ENCODE data around the gene SULT4A1.

Gene SULT4A1

DNA sequence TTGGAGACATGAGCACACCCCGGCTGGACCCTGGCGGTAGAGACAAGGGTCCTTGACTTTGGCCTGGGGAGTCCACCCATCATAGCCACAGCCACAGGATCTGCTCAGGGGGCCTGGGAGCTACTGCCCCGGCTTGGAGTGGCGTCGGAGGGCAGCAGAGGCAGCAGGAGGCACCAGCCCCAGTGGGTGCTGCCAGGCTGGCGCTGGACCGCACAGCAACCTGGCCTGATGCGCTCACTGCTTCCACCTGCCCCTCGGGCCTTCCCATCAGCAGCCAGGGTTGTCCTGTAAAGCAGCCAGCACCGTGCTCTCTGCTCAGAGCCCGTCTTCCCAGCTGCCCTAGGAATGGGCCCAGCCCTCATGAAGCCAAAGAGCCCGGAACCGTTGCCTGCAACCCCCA is 21.9 kb downstream of the SULT4A1 start (continued):
- TF ChIP-seq POU6F1 (CRISPR knock-in tag; IDR thresholded peaks at IDR 0.05; ENCODE audit: borderline replicate concordance, low read depth) (no peak), TCF4 (CRISPR knock-in tag; IDR thresholded peaks at IDR 0.05; ENCODE audit: borderline replicate concordance) (no peak)

DNA sequence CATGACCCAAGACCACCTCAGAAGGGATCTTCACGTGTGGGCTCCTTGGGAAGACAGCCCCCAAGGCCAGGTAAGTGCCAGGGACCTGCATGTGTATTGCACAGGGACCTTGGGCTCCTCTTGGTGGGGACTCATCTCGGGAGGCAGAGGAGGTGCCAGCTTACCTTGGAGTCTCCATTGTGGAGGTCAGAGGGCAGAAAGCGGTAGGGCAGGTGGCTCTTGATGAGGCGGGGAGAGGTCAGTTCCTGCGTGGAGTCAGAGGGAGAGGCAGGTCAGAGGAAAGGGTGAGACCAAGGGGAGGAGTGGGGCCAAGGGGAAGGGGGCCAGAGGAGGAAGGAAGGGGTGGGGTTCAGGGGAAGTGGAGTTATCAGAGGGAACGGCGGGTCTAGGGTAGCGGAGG is 22.5 kb downstream of the SULT4A1 start:
- TF ChIP-seq CSDC2 (CRISPR knock-in tag; IDR thresholded peaks at IDR 0.05) (no peak), ISL1 (CRISPR knock-in tag; IDR thresholded peaks at IDR 0.05) (no peak), BACH2 (CRISPR knock-in tag; IDR thresholded peaks at IDR 0.05; ENCODE audit: borderline replicate concordance) (no peak), RARB (CRISPR knock-in tag; IDR thresholded peaks at IDR 0.05) (no peak)
- TF ChIP-seq, protein P1, sequence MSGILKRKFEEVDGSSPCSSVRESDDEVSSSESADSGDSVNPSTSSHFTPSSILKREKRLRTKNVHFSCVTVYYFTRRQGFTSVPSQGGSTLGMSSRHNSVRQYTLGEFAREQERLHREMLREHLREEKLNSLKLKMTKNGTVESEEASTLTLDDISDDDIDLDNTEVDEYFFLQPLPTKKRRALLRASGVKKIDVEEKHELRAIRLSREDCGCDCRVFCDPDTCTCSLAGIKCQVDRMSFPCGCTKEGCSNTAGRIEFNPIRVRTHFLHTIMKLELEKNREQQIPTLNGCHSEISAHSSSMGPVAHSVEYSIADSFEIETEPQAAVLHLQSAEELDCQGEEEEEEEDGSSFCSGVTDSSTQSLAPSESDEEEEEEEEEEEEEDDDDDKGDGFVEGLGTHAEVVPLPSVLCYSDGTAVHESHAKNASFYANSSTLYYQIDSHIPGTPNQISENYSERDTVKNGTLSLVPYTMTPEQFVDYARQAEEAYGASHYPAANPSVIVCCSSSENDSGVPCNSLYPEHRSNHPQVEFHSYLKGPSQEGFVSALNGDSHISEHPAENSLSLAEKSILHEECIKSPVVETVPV (CRISPR knock-in tag; IDR thresholded peaks at IDR 0.05): no peak
- TF ChIP-seq, protein P2, sequence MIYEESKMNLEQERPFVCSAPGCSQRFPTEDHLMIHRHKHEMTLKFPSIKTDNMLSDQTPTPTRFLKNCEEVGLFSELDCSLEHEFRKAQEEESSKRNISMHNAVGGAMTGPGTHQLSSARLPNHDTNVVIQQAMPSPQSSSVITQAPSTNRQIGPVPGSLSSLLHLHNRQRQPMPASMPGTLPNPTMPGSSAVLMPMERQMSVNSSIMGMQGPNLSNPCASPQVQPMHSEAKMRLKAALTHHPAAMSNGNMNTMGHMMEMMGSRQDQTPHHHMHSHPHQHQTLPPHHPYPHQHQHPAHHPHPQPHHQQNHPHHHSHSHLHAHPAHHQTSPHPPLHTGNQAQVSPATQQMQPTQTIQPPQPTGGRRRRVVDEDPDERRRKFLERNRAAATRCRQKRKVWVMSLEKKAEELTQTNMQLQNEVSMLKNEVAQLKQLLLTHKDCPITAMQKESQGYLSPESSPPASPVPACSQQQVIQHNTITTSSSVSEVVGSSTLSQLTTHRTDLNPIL (CRISPR knock-in tag; IDR thresholded peaks at IDR 0.05; ENCODE audit: low read depth): no peak
- ATAC-seq: no peak

- TF ChIP-seq TCF4 (CRISPR knock-in tag; IDR thresholded peaks at IDR 0.05; ENCODE audit: borderline replicate concordance): no peak
- no peak for ATAC-seq
Measured at GRCh38 chr22:43838571-43839307, 23.6 kb downstream of the SULT4A1 start.

DNA sequence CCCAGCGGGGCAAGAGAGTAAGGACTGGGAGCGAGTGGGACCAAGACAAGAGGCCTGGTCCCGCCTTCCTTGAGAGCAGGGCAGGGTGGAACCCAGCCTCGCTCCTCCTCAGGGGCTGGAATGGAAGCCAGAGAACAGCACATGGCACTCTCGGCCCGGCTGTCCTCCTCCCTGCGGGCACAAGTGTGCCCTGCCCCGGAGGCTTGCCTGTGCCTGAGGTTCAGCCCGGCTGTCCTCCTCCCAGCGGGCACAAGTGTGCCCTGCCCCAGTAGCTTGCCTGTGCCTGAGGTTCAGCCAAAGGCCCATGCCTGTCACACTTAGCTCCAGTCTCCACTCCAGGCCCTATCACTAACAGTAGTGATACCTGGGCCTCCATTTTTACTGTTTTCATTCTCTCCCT is 24.2 kb downstream of the SULT4A1 start:
- no peak for TF ChIP-seq TOX (CRISPR knock-in tag; IDR thresholded peaks at IDR 0.05; ENCODE audit: borderline replicate concordance)
- TF ChIP-seq, protein P3, sequence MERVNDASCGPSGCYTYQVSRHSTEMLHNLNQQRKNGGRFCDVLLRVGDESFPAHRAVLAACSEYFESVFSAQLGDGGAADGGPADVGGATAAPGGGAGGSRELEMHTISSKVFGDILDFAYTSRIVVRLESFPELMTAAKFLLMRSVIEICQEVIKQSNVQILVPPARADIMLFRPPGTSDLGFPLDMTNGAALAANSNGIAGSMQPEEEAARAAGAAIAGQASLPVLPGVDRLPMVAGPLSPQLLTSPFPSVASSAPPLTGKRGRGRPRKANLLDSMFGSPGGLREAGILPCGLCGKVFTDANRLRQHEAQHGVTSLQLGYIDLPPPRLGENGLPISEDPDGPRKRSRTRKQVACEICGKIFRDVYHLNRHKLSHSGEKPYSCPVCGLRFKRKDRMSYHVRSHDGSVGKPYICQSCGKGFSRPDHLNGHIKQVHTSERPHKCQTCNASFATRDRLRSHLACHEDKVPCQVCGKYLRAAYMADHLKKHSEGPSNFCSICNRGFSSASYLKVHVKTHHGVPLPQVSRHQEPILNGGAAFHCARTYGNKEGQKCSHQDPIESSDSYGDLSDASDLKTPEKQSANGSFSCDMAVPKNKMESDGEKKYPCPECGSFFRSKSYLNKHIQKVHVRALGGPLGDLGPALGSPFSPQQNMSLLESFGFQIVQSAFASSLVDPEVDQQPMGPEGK (CRISPR knock-in tag; IDR thresholded peaks at IDR 0.05; ENCODE audit: borderline replicate concordance): no peak
- TF ChIP-seq BACH2 (CRISPR knock-in tag; IDR thresholded peaks at IDR 0.05; ENCODE audit: borderline replicate concordance): no peak
- no peak for ATAC-seq

DNA sequence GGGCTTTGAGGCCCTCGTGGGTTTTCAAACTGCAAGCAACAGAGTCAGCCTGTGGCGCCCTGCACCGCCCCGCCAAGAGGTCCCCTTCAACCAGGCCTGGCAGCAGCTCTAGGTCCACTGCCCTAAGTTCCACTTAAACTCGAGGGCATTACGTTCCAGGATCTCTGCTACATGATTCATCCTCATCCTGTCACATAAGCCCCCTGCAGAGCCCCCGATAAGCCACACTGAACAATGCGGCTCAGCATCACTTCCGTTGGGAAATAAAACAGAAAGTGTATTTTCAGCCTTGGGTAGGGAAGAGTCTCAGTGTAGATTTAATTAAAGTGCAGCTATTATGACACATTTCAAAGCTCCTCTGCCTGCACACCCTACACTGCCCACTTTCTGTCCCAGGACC is 24.6 kb downstream of the SULT4A1 start:
- no peak for ATAC-seq
- TF ChIP-seq RARB (CRISPR knock-in tag; IDR thresholded peaks at IDR 0.05): no peak
- TF ChIP-seq ARNTL (CRISPR knock-in tag; IDR thresholded peaks at IDR 0.05; ENCODE audit: borderline replicate concordance, low read depth): no peak
- TF ChIP-seq OSR1 (CRISPR knock-in tag; IDR thresholded peaks at IDR 0.05): no peak
- TF ChIP-seq ZNF70 (CRISPR knock-in tag; IDR thresholded peaks at IDR 0.05): no peak
- TF ChIP-seq TSHZ2 (CRISPR knock-in tag; IDR thresholded peaks at IDR 0.05): no peak
- no peak for TF ChIP-seq BACH2 (CRISPR knock-in tag; IDR thresholded peaks at IDR 0.05; ENCODE audit: borderline replicate concordance)
